NT2/D1 (cell line): ENCODE measurements around the gene CHST8.

Experiments
- SUZ12 ChIP-seq: IDR thresholded peaks from 2 replicates; pipeline ENCODE4 v1.6.1; 2011; ENCODE audit not compliant: insufficient read length, insufficient read depth; ENCODE audit errors: extremely low read depth
- YY1 ChIP-seq: IDR thresholded peaks from 2 replicates; pipeline ENCODE4 v1.6.1; 2011; ENCODE audit not compliant: insufficient read length, insufficient read depth
- ZNF274 ChIP-seq: IDR thresholded peaks from 2 replicates; pipeline ENCODE4 v1.6.1; 2011; ENCODE audit warnings: mild to moderate bottlenecking, low read depth, low read length

GRCh38 chr19:33789344-33789743 lies 167.6 kb downstream of the CHST8 start:
- no peak for TF ChIP-seq ZNF274
- no peak for TF ChIP-seq YY1
- no peak for TF ChIP-seq SUZ12
